ENCODE measurements around the gene MAMSTR.

DNA sequence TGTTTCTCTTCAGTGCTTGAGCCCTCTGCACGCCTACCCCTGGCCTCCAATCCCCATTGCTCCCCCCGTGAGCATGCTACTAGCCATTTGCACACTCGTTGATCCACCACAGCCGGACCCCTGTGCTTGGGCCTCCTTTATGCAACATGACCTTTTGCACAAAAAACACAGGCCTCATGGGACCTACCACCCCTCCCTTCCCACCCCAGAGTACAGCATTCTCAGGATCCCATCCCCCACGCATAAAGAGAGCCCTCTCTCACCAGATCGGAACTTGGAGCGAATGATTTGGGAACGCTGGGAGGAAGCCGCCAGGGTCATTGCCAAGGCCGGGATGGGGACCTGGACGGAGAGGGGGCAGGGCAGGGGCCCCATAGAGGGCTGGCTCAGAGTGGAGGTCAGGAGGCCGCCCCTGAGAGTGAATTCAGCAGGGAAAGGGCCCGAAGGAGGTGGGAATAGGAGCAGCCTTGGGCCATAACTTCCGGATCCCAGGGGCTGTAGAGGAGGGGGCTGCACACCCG is 754 bp downstream of the MAMSTR start:
- TF ChIP-seq, protein P1, sequence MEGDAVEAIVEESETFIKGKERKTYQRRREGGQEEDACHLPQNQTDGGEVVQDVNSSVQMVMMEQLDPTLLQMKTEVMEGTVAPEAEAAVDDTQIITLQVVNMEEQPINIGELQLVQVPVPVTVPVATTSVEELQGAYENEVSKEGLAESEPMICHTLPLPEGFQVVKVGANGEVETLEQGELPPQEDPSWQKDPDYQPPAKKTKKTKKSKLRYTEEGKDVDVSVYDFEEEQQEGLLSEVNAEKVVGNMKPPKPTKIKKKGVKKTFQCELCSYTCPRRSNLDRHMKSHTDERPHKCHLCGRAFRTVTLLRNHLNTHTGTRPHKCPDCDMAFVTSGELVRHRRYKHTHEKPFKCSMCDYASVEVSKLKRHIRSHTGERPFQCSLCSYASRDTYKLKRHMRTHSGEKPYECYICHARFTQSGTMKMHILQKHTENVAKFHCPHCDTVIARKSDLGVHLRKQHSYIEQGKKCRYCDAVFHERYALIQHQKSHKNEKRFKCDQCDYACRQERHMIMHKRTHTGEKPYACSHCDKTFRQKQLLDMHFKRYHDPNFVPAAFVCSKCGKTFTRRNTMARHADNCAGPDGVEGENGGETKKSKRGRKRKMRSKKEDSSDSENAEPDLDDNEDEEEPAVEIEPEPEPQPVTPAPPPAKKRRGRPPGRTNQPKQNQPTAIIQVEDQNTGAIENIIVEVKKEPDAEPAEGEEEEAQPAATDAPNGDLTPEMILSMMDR (IDR thresholded peaks at IDR 0.05 in 4 of 5, conservative IDR thresholded peaks at IDR 0.05 in 1 of 5), result no peak
- TF ChIP-seq POLR2A (IDR thresholded peaks at IDR 0.05), result no peak

Data from gastrocnemius medialis (tissue), 4 donors.